Measurements from ENCODE around the gene SLC66A2.

- no peak for TF ChIP-seq CTCF (conservative IDR thresholded peaks at IDR 0.05; ENCODE audit: low read depth, low read length)
- no peak for TF ChIP-seq EZH2 (IDR thresholded peaks at IDR 0.05; ENCODE audit: low read length, unreplicated experiment)
- no peak for TF ChIP-seq EZH2phosphoT487 (IDR thresholded peaks at IDR 0.05; ENCODE audit: borderline replicate concordance, low read length)
Measured at GRCh38 chr18:79924814-79925731, 26.4 kb downstream of the SLC66A2 start.
